Vagina (tissue), 2 donors: ENCODE data around the gene ZFAND2A.

Experiments
- POLR2A ChIP-seq, 2 donors: fragments of 450-650 bp; IDR thresholded peaks; one replicate each; pipeline ENCODE4 v1.6.1; 2017; ENCODE audit warnings: antibody characterized with exemption in 2 of 2, mild to moderate bottlenecking in 2 of 2, moderate library complexity in 2 of 2
- TF ChIP-seq, protein P1 (sequence below), 3 experiments: fragments of 450-650 bp in 2 of 3; fragments of 200-600 bp in 1 of 3; sonication (generic) in 1 of 3; IDR thresholded peaks; one replicate each; pipeline ENCODE4 v1.5.1; 2017 to 2019; ENCODE audit warnings: antibody characterized with exemption in 3 of 3, mild to moderate bottlenecking in 2 of 3, moderate library complexity in 2 of 3

DNA sequence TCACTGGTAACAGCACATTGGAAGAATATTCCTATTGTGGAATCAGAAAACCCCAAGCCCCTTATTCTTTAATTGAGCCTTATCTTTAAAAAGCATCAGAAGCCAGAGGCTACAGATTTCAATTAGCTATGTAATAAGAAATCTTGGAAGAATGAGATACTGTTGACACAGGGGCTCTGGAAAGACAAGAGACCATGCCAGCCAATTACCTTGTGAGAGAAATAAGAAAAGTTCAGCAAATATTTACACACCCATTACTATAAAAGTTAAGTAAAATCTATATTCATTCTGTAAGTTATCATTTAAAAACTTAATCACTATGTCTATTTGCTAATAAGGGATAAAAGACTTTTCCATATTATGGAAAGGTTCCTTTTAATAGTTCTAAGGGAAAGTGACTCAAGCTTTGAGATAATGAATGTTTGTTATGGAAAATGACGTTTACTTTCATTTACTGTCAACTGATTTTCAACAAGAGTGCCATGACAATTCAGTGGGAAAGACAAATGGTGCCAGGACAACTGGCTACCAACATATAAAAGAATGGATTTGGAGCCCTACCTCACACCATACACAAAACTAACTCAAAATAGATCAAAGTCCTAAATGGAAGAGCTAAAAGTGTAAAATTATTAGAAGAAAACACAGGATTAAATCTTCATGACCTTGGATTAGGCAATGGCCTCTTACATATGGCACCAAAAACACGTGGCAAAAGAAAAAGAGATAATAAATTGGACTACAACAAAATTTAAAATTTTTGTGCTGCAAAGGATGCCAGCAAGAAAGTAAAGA is 28.3 kb downstream of the ZFAND2A start:
- no peak for TF ChIP-seq POLR2A (IDR thresholded peaks at IDR 0.05)
- TF ChIP-seq, protein P1, sequence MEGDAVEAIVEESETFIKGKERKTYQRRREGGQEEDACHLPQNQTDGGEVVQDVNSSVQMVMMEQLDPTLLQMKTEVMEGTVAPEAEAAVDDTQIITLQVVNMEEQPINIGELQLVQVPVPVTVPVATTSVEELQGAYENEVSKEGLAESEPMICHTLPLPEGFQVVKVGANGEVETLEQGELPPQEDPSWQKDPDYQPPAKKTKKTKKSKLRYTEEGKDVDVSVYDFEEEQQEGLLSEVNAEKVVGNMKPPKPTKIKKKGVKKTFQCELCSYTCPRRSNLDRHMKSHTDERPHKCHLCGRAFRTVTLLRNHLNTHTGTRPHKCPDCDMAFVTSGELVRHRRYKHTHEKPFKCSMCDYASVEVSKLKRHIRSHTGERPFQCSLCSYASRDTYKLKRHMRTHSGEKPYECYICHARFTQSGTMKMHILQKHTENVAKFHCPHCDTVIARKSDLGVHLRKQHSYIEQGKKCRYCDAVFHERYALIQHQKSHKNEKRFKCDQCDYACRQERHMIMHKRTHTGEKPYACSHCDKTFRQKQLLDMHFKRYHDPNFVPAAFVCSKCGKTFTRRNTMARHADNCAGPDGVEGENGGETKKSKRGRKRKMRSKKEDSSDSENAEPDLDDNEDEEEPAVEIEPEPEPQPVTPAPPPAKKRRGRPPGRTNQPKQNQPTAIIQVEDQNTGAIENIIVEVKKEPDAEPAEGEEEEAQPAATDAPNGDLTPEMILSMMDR (IDR thresholded peaks at IDR 0.05): no peak
